ENCODE data around the gene GPR68. TPM values are rescaled to one million over a fixed set of nuclear protein-coding genes. Genes with fewer than 3 reads are reported as not detected.

GPR68 gene
- total and polyA plus RNA-seq, 2 of the 4 experiments (the other 2 are of a cell fraction) = 0.72 to 0.94 TPM

GRCh38 chr14:91229743-91230200 is 14.7 kb downstream of the GPR68 start:
- Histone ChIP-seq H3K4ac (ENCODE audit: low read depth, low read length) (peak overlapping the region; percentile 60), H3K27ac (ENCODE audit: insufficient read depth, low read length) (no peak overlapping the region; the same call in 1 of the 2 replicates), H2BK15ac (ENCODE audit: low read depth, low read length) (peak overlapping the region; percentile 35; the same call in 1 of the 3 replicates), H2BK5ac (ENCODE audit: low read depth, low read length, poor library complexity, severe bottlenecking) (peak overlapping the region; percentile 15), H3K14ac (replicated peaks; ENCODE audit: low read depth, low read length) (peak overlapping the region; percentile 48; the same call in 1 of the 2 replicates), H3K18ac (ENCODE audit: low read depth, low read length) (no peak overlapping the region; the same call in 1 of the 2 replicates), H2BK20ac (ENCODE audit: low read depth, low read length) (peak overlapping the region; percentile 66; the same call in 1 of the 2 replicates), H4K5ac (ENCODE audit: low read depth, low read length) (no peak overlapping the region), H2AK9ac (replicated peaks; ENCODE audit: low read depth, low read length, poor library complexity) (peak overlapping the region; percentile 80), H2BK120ac (ENCODE audit: low read depth, low read length) (peak overlapping the region; percentile 32; the same call in 1 of the 2 replicates), H4K91ac (ENCODE audit: insufficient read depth, low read depth, low read length) (peak overlapping the region; percentile 28; the same call in 1 of the 2 replicates), H3K4me1 (ENCODE audit: control insufficient read depth, insufficient read depth, low read length) (peaks cover 6% of the 10 kb centered on the region), H2AK5ac (ENCODE audit: low read depth, low read length) (peak overlapping the region; percentile 48; the same call in 1 of the 2 replicates), H3K4me2 (ENCODE audit: low read depth, low read length) (no peak overlapping the region), H3K4me3 (ENCODE audit: insufficient read depth, low read depth, low read length) (no peak overlapping the region), H4K8ac (ENCODE audit: low read depth in 2 of 2, low read length in 2 of 2) (no peak overlapping the region; a peak in 1 of 4 replicates), H3K9me1 (ENCODE audit: insufficient read depth, low read length) (peaks cover 24% of the 10 kb centered on the region), H3K79me1 (ENCODE audit: low read depth in 1 of 2, low read length in 2 of 2) (peaks cover 0 to 4% of the 10 kb centered on the region in 2 experiments; a peak in 1 of 4 replicates), H2AFZ (replicated peaks; ENCODE audit: low read length, poor library complexity) (peak overlapping the region; percentile 76), H3K23ac (ENCODE audit: low read depth, low read length) (peak overlapping the region; percentile 62; the same call in 1 of the 2 replicates), H3K9me3 (ENCODE audit: control insufficient read depth, insufficient read depth, low read length) (peaks cover 2% of the 10 kb centered on the region; the same call in 1 of the 2 replicates), H3K27me3 (ENCODE audit: control insufficient read depth, insufficient read depth, low read length) (no peaks in the 10 kb centered on the region), H3K9ac (ENCODE audit: low read depth, low read length) (no peak overlapping the region), H3K36me3 (ENCODE audit: control insufficient read depth, insufficient read depth, low read length) (peaks cover under 1% of the 10 kb centered on the region; the same call in 1 of the 2 replicates), H4K20me1 (ENCODE audit: insufficient read depth, low read length) (no peaks in the 10 kb centered on the region), H3K56ac (ENCODE audit: extremely low read depth, insufficient read depth, low read length) (no peak overlapping the region)
- intact Hi-C loops (cut with micrococcal nuclease) = no loop called here
- dilution Hi-C loops (cut with HindIII; ENCODE audit: low sequenced_read_pairs, unreplicated experiment) = no loop called here
- no peak for ATAC-seq (ENCODE audit: low read depth)
- no CpG with 5 or more reads among the region's 6 CpGs for WGBS, 2 experiments (ENCODE audit: extremely low coverage in 2 of 2, insufficient read length in 1 of 2)
- ChIA-PET POLR2A (ENCODE audit: unreplicated experiment) (no interaction called here), CTCF (interaction anchor here (2.0 kb wide), 1 partner anchor 14 kb away, joined by 4 read pairs; no protein-coding TSS in a partner anchor)
- TF ChIP-seq RFX5 (IDR thresholded peaks at IDR 0.05; ENCODE audit: low read depth, low read length) (no peak), MAZ (IDR thresholded peaks at IDR 0.05; ENCODE audit: borderline replicate concordance, low read depth, low read length) (no peak), MAFK (IDR thresholded peaks at IDR 0.05; ENCODE audit: low read depth, low read length) (no peak), ELK1 (IDR thresholded peaks at IDR 0.05; ENCODE audit: borderline replicate concordance, low read depth, low read length) (no peak)
- peak; percentile 61 for DNase-seq
- in situ Hi-C loops (cut with MboI; ENCODE audit: low sequenced_read_pairs) = no loop called here
- no TSS peak for BruUV-seq (replicated peaks)

Data from IMR-90 (cell line).